ENCODE results near the gene MICAL2.

GRCh38 chr11:12212174-12212820, 101.9 kb downstream of the MICAL2 start:
- no peak for TF ChIP-seq POLR2AphosphoS5 (IDR thresholded peaks at IDR 0.05; ENCODE audit: low read depth, low read length)
- TF ChIP-seq, protein P1, sequence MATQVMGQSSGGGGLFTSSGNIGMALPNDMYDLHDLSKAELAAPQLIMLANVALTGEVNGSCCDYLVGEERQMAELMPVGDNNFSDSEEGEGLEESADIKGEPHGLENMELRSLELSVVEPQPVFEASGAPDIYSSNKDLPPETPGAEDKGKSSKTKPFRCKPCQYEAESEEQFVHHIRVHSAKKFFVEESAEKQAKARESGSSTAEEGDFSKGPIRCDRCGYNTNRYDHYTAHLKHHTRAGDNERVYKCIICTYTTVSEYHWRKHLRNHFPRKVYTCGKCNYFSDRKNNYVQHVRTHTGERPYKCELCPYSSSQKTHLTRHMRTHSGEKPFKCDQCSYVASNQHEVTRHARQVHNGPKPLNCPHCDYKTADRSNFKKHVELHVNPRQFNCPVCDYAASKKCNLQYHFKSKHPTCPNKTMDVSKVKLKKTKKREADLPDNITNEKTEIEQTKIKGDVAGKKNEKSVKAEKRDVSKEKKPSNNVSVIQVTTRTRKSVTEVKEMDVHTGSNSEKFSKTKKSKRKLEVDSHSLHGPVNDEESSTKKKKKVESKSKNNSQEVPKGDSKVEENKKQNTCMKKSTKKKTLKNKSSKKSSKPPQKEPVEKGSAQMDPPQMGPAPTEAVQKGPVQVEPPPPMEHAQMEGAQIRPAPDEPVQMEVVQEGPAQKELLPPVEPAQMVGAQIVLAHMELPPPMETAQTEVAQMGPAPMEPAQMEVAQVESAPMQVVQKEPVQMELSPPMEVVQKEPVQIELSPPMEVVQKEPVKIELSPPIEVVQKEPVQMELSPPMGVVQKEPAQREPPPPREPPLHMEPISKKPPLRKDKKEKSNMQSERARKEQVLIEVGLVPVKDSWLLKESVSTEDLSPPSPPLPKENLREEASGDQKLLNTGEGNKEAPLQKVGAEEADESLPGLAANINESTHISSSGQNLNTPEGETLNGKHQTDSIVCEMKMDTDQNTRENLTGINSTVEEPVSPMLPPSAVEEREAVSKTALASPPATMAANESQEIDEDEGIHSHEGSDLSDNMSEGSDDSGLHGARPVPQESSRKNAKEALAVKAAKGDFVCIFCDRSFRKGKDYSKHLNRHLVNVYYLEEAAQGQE (IDR thresholded peaks at IDR 0.05; ENCODE audit: insufficient read depth in 1 of 2, low read depth in 2 of 2, low read length in 2 of 2): no peak

Measured in PFSK-1 (cell line).